ENCODE results near the gene ZHX3. TPM values are rescaled to one million over a fixed set of nuclear protein-coding genes. Genes with fewer than 3 reads are reported as not detected.
A peak's percentile ranks its signal among the peaks of the same experiment; 100 is the strongest.

Gene ZHX3
- total RNA-seq, 1 donor from 2014 or later: 13.4 TPM

DNA sequence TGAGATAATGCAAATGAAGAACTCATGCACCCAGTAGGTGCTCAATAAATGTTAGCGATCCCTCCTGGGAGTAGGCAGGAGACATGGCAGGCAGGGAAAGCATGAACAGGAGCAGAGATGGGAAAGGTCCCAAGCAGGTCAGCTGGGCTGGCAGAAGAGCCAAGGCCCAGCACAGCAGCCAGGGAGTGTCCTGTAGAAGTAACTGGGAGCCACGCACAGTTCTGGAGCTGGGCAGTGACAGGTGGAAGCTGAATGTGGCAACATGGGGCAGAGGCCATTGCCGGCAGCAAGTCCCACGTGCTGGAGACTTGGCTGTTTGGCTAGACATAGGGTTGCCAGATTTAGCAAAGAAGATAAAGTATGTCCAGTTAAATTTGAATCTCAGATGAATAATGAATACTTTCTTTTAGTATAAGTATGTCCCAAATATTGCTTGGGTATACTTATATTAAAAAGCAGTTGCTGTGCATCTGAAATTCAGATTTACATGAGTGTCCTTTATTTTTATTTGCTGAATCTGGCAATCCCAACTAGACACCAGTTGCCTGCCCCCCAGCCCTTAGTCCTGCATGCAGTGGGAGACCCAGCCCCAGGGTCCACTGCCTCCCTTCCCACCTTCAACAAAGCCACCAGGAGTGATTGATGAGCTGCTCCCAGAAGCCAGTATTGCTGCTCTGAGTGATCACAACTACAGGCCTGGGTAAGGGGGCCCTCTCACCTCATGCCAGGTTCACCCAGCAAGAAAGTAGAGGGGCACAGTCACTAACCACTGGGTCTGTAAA, 19.4 kb upstream of the ZHX3 start:
- no peak overlapping the region for H3K4me3 ChIP-seq (ENCODE audit: low read depth, low read length)
- TF ChIP-seq, protein P1, sequence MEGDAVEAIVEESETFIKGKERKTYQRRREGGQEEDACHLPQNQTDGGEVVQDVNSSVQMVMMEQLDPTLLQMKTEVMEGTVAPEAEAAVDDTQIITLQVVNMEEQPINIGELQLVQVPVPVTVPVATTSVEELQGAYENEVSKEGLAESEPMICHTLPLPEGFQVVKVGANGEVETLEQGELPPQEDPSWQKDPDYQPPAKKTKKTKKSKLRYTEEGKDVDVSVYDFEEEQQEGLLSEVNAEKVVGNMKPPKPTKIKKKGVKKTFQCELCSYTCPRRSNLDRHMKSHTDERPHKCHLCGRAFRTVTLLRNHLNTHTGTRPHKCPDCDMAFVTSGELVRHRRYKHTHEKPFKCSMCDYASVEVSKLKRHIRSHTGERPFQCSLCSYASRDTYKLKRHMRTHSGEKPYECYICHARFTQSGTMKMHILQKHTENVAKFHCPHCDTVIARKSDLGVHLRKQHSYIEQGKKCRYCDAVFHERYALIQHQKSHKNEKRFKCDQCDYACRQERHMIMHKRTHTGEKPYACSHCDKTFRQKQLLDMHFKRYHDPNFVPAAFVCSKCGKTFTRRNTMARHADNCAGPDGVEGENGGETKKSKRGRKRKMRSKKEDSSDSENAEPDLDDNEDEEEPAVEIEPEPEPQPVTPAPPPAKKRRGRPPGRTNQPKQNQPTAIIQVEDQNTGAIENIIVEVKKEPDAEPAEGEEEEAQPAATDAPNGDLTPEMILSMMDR (conservative IDR thresholded peaks at IDR 0.05; ENCODE audit: low read depth, low read length): no peak
- DNase-seq (ENCODE audit: low read depth): no peak

DNA sequence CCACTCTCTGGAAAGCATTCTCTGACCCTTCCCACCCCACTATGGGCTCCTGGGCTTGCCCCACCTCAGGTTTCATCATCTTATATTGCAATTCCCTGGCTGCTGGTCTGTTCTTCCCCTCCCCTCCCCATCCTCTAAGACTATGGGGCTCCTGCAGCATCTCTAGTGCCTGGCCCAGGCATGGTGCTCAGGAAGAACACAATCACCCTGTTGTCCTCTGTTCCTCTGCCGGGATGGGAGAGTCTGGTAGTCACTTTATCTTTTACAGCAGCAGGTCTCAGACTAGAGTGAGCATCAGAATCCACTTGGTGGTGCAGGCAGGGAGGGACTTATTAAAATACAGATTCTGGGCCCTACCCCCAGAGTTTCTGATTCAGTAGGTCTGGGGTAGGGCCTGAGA, 18.1 kb upstream of the ZHX3 start:
- H3K4me3 ChIP-seq (ENCODE audit: low read depth, low read length): no peak overlapping the region

DNA sequence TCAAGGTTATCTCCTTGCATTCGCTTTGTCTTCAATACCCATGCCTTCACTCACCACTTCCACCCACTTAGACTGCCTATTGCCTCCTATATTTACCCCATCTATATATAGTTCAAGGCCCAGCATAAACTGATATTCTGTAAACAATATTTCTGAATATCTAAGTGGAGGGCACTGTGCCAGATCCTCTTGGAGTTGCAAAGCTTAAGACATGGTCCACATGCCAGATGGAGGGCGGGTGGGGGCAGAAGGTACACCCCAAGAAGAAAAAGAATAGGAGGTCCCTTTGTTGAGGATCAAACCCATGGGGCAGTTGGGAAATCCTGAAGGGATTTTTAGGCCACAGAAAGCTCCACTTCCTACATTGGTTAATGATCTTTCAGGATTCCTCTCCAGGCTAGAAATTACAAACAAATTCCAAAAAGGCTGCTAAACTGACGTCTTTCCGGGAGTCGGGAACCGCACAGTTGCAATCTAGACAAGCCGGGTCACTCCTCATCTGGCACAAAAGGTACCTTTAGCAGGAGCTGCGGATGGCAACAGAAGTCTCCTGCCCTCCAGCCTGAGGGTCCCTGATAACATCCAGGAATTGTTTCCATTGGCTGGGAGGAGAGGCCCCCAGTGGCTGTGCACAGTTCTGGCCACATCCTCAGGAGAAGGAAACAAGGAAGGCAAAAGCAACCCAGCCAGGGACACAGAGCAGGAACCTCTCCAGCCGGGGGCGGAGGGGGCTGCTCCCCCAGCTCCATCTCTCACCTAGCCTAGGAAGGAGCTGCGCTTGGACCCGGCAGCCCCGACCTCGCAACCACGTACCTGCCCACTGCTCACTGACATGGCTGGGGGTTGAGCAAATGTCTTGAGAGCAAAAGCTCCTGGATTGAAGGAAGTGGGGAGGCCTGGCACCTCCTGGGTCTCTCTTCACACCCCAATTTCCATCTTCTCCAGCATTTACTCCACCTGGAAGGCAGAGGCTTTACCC, 17.2 kb upstream of the ZHX3 start:
- H3K4me3 ChIP-seq (ENCODE audit: low read depth, low read length): no peak overlapping the region
- TF ChIP-seq, protein P1 (conservative IDR thresholded peaks at IDR 0.05; ENCODE audit: low read depth, low read length): no peak
- peak; percentile 67 for DNase-seq (ENCODE audit: low read depth)

More for the DNA sequence above, 18.1 kb upstream of the ZHX3 start:
- TF ChIP-seq, protein P1 (conservative IDR thresholded peaks at IDR 0.05; ENCODE audit: low read depth, low read length): no peak
- no peak for DNase-seq (ENCODE audit: low read depth)

DNA sequence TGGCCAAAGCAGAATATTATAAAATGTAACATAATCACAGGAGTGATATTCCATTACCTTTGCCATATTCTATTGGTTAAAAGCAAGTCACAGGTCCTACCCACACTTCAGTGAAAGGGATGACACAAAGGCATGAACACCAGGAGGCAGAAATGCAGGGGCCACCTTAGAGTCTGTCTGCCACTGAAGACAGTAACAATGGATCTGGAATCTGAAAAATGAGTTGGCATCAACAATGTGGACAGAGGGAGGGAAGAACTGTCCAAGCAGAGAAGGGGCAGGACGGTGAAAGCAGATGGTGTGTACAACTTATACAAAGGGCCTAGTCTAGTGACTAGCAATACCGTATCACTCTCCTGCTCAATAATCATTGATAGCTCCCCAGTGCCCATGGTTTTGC, 16.5 kb upstream of the ZHX3 start:
- DNase-seq (ENCODE audit: low read depth): no peak
- H3K4me3 ChIP-seq (ENCODE audit: low read depth, low read length): no peak overlapping the region
- TF ChIP-seq, protein P1 (conservative IDR thresholded peaks at IDR 0.05; ENCODE audit: low read depth, low read length): no peak

DNA sequence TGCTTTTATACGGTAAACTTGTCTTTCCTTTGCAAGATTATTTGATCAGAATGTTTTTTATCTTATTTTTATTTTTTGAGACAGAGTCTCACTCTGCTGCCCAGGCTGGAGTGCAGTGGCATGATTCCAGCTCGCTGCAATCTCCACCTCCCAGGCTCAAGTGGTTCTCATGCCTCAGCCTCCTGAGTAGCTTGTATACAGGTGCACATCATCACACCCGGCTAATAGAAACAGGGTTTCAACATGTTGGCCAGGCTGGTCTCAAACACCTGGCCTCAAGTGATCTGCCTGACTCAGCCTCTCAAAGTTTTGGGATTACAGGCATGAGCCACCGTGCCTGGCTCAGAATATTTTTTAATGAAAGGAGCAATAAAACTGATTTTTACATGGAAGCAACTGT, 14.2 kb upstream of the ZHX3 start:
- no peak for DNase-seq (ENCODE audit: low read depth)
- H3K4me3 ChIP-seq (ENCODE audit: low read depth, low read length): no peak overlapping the region
- TF ChIP-seq, protein P1 (conservative IDR thresholded peaks at IDR 0.05; ENCODE audit: low read depth, low read length): no peak

DNA sequence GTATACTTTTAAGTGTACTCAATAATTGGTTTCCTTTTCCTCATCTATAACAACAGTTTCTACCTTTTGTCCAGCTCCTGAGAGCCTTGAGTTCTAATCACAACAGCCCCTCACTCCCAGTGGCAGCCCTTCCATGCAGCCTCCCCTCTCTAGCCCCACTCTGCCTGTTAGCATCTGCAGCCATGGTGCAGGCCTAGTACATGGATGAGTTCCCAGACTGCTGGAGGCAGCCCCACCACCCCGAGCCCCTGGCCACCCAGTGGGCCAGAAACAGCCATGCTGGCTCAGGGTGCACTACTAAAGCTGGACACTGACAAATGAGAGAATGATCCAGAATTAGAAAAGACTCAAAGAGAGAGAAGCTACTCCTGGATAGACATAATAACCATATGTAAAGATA, 13.4 kb upstream of the ZHX3 start:
- H3K4me3 ChIP-seq (ENCODE audit: low read depth, low read length): no peak overlapping the region
- TF ChIP-seq, protein P1 (conservative IDR thresholded peaks at IDR 0.05; ENCODE audit: low read depth, low read length): no peak
- no peak for DNase-seq (ENCODE audit: low read depth)
